MV-4-11 (cell line): ENCODE measurements around the gene SLC25A33.

Experiments used
- DNase-seq: peaks from one replicate; lab custom pipeline; 2025; lab: John Stamatoyannopoulos, UW

The SLC25A33 gene

GRCh38 chr1:9589144-9589718 lies 50.0 kb downstream of the SLC25A33 start:
- no peak for DNase-seq

- no peak for DNase-seq
Measured at GRCh38 chr1:9589719-9590157, 50.5 kb downstream of the SLC25A33 start.

DNA sequence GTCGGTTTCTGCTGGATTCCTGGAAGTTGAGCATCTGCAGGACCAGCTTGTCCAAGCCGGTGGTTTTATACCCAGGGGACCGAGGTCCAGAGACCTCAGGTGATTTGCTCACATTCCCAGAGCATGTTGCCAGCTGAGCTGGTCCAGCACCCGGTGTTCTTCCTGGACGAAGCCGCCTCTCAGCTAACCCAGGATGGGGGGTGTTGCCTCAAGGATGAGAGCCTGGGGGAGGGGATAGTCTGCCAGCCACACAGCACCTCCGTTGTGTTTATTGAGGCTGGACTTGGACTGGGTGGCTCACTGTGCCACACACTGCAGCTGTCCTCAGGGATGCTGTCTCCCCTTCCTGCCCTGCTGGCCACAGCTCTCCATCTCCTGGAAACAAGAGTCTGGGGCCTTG lies 50.9 kb downstream of the SLC25A33 start:
- no peak for DNase-seq

GRCh38 chr1:9590945-9591668 lies 51.8 kb downstream of the SLC25A33 start:
- peak; percentile 64 for DNase-seq

GRCh38 chr1:9591669-9592509 lies 52.6 kb downstream of the SLC25A33 start:
- DNase-seq, result peak; percentile 61

GRCh38 chr1:9592510-9593075 lies 53.3 kb downstream of the SLC25A33 start:
- no peak for DNase-seq

DNA sequence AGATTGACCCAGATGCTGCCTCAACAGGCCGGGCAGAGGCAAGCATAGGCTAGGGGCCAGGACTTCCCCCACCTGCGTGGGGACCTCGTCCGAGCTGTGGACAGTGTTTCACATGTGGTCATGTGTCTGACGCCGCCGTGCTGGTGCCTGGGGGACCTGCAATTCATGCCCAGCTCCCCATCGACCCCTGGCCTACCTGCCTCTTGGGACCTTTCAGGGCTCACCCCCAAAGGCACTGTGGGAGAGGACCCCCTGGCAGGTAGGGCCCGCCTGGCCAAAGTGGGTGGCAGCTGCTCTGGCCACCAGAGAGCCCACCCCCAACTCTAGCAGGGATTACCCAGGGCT lies 53.9 kb downstream of the SLC25A33 start:
- no peak for DNase-seq

DNA sequence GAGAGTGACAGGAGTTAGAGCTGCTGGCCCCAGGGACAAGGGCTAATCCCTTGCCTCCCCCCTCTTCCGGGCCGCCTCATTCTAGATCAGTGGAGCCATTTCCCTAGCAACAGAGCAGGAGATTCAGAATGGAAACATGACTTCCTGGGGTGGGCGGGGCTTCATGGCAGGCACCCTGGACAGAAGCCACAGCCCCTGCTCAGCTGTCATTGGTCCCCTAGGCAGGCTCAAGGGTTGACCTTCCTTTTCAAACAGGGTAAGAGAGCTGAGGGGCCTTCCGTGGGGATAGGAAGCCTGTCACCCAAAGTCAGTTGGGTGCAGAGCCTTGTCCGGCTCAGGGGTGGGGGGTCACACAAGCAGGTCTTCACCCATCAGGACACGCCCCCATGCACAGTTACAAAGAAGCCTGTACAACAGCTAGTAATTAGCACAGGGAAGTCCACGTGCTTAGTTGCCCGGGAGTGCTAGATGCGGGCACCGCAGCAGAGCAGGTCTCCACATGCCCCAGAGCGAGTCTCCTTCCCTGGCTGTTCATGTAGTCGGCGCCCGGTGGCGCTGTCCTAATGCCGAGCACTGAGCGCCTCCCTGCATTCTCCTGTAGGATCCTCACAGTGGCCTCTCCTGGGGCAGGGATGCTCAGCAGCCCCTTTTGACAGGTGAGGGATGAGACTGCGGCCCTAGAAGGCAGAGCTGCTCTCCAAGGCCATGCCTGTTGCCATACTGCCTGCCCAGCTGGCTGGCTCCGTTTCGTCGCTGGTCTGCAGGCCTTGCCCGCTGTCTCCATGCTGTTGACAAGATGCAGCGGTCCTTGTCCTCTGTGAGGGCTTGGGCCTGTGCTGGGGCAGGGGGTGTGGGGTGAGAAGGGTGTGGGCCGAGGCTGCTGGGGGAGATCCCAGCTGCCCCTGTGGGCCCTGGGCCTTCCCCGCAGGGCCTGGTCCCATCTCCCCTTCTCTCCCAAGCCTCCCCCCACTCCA lies 54.5 kb downstream of the SLC25A33 start:
- DNase-seq, result peak; percentile 95

- no peak for DNase-seq
Measured at GRCh38 chr1:9594471-9595155, 55.3 kb downstream of the SLC25A33 start.

GRCh38 chr1:9595156-9595967 lies 56.1 kb downstream of the SLC25A33 start:
- DNase-seq, result no peak

- no peak for DNase-seq
Measured at GRCh38 chr1:9595968-9596340, 56.7 kb downstream of the SLC25A33 start.

- no peak for DNase-seq
Measured at GRCh38 chr1:9596415-9597123, 57.3 kb downstream of the SLC25A33 start.

DNA sequence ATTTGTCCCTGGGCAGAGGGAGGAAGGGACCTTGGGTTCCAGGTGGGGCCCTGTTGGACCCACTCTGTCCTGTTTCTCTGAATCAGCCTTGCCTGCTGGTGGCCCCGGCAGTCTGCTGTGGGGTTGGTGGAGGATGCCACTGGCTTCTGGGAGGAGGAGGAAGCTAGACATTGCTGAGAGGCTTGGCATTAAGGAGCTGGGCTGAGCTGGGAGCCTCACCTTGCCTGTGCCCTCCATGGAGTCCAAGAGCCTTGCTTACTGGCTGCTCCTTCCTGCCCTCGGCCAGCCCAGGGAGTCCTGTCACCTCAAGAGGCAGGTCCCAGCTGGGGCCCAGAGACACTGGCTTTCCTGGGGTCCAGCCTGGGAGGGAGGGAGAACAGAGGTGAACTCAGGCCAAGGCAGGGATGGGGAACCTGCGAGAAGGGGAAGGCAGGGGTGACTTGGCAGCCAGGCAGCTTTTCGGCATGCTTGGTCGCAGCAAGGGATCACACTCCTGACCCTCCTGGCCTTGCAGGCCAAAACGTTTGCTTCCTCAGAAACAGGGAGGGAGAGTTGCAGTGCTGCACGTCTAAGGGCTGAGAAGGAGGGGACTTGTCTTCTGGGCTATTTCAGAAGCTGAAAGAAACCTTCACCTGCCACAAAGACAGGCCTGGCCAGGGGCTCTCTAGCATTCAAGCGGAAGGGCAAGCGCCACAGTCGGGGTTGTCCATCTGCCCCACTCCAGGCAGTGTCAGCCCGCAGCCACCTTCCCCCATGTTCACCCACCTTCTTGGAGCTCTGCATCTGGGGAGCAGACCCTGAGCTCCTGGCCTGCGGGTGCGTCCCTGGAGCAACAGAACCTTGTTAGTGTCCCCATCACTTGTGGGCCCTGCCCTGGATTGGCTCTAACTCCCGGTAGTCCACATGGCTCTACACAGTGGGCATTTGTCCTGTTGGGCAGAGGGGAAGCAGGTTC lies 58.4 kb downstream of the SLC25A33 start:
- DNase-seq, result no peak

DNA sequence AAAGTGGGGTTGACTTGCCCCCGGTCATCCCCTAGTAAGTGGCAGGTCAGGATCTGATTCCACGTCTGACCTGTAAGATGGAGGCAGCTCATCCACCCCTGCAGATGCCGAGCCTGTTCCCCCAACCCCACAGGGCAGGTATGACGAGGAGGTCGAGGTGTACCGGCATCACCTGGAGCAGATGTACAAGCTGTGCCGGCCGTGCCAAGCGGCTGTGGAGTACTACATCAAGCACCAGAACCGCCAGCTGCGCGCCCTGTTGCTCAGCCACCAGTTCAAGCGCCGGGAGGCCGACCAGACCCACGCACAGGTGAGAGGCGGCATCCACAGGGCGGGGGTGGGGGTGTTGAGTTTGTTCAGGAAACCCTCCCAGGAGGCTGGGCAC lies 59.0 kb downstream of the SLC25A33 start:
- no peak for DNase-seq

DNA sequence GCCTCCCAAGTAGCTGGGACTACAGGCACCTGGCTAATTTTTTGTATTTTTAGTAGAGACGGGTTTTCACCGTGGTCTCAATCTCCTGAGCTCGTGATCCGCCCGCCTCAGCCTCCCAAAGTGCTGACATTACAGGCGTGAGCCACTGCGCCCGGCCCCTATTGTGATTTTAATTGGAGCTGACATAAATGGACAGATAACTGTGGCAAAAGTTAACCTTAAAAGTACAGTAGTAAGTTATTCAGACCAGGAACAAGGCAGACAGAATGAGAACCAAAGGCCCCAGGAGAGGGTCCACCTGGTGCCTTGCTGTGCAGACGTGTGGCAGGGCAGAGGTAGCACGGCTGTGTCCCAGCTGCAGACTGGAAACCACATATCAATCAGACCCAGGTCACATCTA lies 60.5 kb downstream of the SLC25A33 start:
- no peak for DNase-seq

GRCh38 chr1:9600861-9601834 lies 61.9 kb downstream of the SLC25A33 start:
- DNase-seq, result no peak
